ENCODE data around the gene TBX4. TPM values are rescaled to one million over a fixed set of nuclear protein-coding genes. Genes with fewer than 3 reads are reported as not detected.

Gene TBX4
- total and polyA plus RNA-seq, 9 of the 15 experiments (the other 6 are each of a cell fraction or from before 2014, with no cell fraction given), result not detected

- H3K79me2 ChIP-seq (ENCODE audit: control insufficient read depth, insufficient read depth, low read length), result no peaks in the 10 kb centered on the region
- WGBS (ENCODE audit: insufficient coverage, low coverage, missing lambda C conversion rate), result 0% methylated on average over 1 of the region's 1 CpG
- no peaks in the 10 kb centered on the region for H3K36me3 ChIP-seq (ENCODE audit: control insufficient read depth, insufficient read depth, low read length)
- ChIA-PET POLR2A (interaction anchor here (0.6 kb wide), 1 partner anchor 53 kb away, joined by 4 read pairs; no protein-coding TSS in a partner anchor), CTCF (ENCODE audit: low intra/inter-chr PET ratio) (no interaction called here)
- no TSS peak for BruUV-seq (replicated peaks)
- peaks cover 0 to 3% of the 10 kb centered on the region in 2 experiments; a peak in 3 of 5 replicates for H3K27me3 ChIP-seq (ENCODE audit: control insufficient read depth in 2 of 2, insufficient read depth in 2 of 2, low read length in 2 of 2)
- H3K4me2 ChIP-seq (ENCODE audit: insufficient read depth, low read length), result no peak overlapping the region
- FAIRE-seq (no peak), DNase-seq (ENCODE audit: extremely low read depth in 1 of 4, low spot score in 3 of 4) (no peak), ATAC-seq (no peak)
- in situ Hi-C loops (cut with MboI) (no loop called here), intact Hi-C loops (cut with micrococcal nuclease) (no loop called here)
- no peak overlapping the region for H3K9ac ChIP-seq (ENCODE audit: insufficient read depth in 1 of 2, low read depth in 2 of 2, low read length in 2 of 2)
- H3K4me1 ChIP-seq (replicated peaks in 1 of 2; ENCODE audit: control insufficient read depth in 2 of 2, insufficient read depth in 2 of 2, low read length in 2 of 2), result no peaks in the 10 kb centered on the region
- no peaks in the 10 kb centered on the region for H3K9me3 ChIP-seq (replicated peaks; ENCODE audit: control insufficient read depth, insufficient read depth, low read depth, low read length)
- H4K20me1 ChIP-seq (replicated peaks; ENCODE audit: control insufficient read depth, insufficient read depth, low read length), result no peaks in the 10 kb centered on the region
- H3K9me1 ChIP-seq (ENCODE audit: control insufficient read depth, insufficient read depth, low read length), result no peaks in the 10 kb centered on the region
- no peak overlapping the region for H2AFZ ChIP-seq (ENCODE audit: low read depth, low read length)
- no peak overlapping the region for H3K27ac ChIP-seq (ENCODE audit: extremely low read depth, low read depth, low read length)
- no peak overlapping the region for H3K4me3 ChIP-seq
- TF ChIP-seq PTBP1 (IDR thresholded peaks at IDR 0.05; ENCODE audit: low read depth, low read length) (no peak), ZNF512 (tag; IDR thresholded peaks at IDR 0.05) (peak; percentile 54), CREB3L1 (IDR thresholded peaks at IDR 0.05; ENCODE audit: borderline replicate concordance, low read depth) (no peak), TFE3 (CRISPR knock-in tag; IDR thresholded peaks at IDR 0.05) (no peak)
Observed at GRCh38 chr17:61522088-61522487, 69.9 kb downstream of the TBX4 start.

All from K562 (cell line).